GM12891 (cell line): ENCODE results near the gene NEK3. TPM values are rescaled to one million over a fixed set of nuclear protein-coding genes. Genes with fewer than 3 reads are reported as not detected.
A peak's percentile ranks its signal among the peaks of the same experiment; 100 is the strongest.
"Not testable (repeated sequence)": the region's sequence is repeated elsewhere in the genome, so short reads cannot be mapped to it uniquely, and the experiment has no call there.

ENCODE experiments used
- DNase-seq: peaks from one replicate; pipeline ENCODE4 v3.0.0; 2011; ENCODE audit warnings: low spot score; ENCODE audit not compliant: insufficient read length
- FAIRE-seq: peaks from 2 replicates; lab custom pipeline; 2011; peaks lifted over from hg19 to GRCh38; lab: Jason Lieb, UNC
- PAX5 ChIP-seq: IDR thresholded peaks from 2 replicates; pipeline ENCODE4 v1.6.1; 2011; ENCODE audit warnings: low read length, moderate library complexity, mild to moderate bottlenecking; ENCODE audit not compliant: insufficient read depth, severe bottlenecking
- POLR2A ChIP-seq: IDR thresholded peaks from 2 replicates; pipeline ENCODE4 v1.6.1; 2011; ENCODE audit warnings: low read depth, low read length, control low read depth
- POLR2AphosphoS5 ChIP-seq: IDR thresholded peaks from 2 replicates; pipeline ENCODE4 v1.6.1; 2011; ENCODE audit warnings: low read depth, low read length, control low read depth
- POU2F2 ChIP-seq: IDR thresholded peaks from 2 replicates; pipeline ENCODE4 v1.6.1; 2011; ENCODE audit warnings: low read depth, mild to moderate bottlenecking, control low read depth, low read length, moderate library complexity
- SPI1 ChIP-seq: IDR thresholded peaks from 2 replicates; pipeline ENCODE4 v1.6.1; 2011; ENCODE audit warnings: low read depth, low read length, control low read depth
- TAF1 ChIP-seq: IDR thresholded peaks from 2 replicates; pipeline ENCODE4 v1.6.1; 2011; ENCODE audit warnings: low read depth, low read length, control low read depth
- polyA plus RNA-seq: library from polyadenylated mRNA; unstranded; fragments of >200 nt; gene quantifications from one replicate; pipeline ENCODE4 v1.2.1, GENCODE V29; 2012; ENCODE audit warnings: low read depth, missing spikeins, inconsistent platforms; ENCODE audit not compliant: missing spikeins

The NEK3 gene
- 2.6 TPM for polyA plus RNA-seq

GRCh38 chr13:52159159-52159982, at the start of gene NEK3:
Gene NEK3, minus strand, starts transcription at chr13:52159597. Its CDS starts 3,406 bp downstream, at chr13:52156191.
- no peak for TF ChIP-seq POLR2AphosphoS5
- 0 out of 2 replicates have a peak, but pooled peaks have one; percentile 26 for TF ChIP-seq POU2F2
- no peak for TF ChIP-seq SPI1
- no peak for TF ChIP-seq POLR2A
- TF ChIP-seq PAX5, result no peak
- no peak for TF ChIP-seq TAF1
- FAIRE-seq (peak; percentile 59), DNase-seq (peak; percentile 53)

GRCh38 chr13:52208384-52208783, 49.0 kb upstream of the NEK3 start:
- not testable (repeated sequence) for DNase-seq

GRCh38 chr13:52207896-52208295, 48.5 kb upstream of the NEK3 start:
- FAIRE-seq, DNase-seq: not testable (repeated sequence)

More at GRCh38 chr13:52208384-52208783, 49.0 kb upstream of the NEK3 start:
- not testable (repeated sequence) for FAIRE-seq

- FAIRE-seq, DNase-seq: not testable (repeated sequence)
These were observed 47.9 kb upstream of the NEK3 start for GRCh38 chr13:52207337-52207736.

GRCh38 chr13:52204546-52204945, 45.1 kb upstream of the NEK3 start:
- not testable (repeated sequence) for DNase-seq, FAIRE-seq

GRCh38 chr13:52203864-52204263, 44.5 kb upstream of the NEK3 start:
- FAIRE-seq, DNase-seq: not testable (repeated sequence)

- not testable (repeated sequence) for DNase-seq, FAIRE-seq
These were observed 43.1 kb upstream of the NEK3 start for GRCh38 chr13:52202506-52202905.

GRCh38 chr13:52201439-52202193, 42.2 kb upstream of the NEK3 start:
- FAIRE-seq, DNase-seq: not testable (repeated sequence)

GRCh38 chr13:52195401-52195837, 36.0 kb upstream of the NEK3 start:
- TF ChIP-seq PAX5, result no peak
- no peak for TF ChIP-seq POLR2AphosphoS5
- TF ChIP-seq POU2F2, result no peak
- TF ChIP-seq POLR2A, result no peak
- TF ChIP-seq TAF1, result no peak
- TF ChIP-seq SPI1, result no peak
- peak; percentile 44 for DNase-seq
- peak; percentile 28 for FAIRE-seq

GRCh38 chr13:52194184-52194868, 34.9 kb upstream of the NEK3 start:
- FAIRE-seq, result peak; percentile 93
- TF ChIP-seq PAX5 (no peak), SPI1 (no peak), POLR2AphosphoS5 (peak; percentile 91), TAF1 (peak; percentile 94), POLR2A (peak; percentile 94), POU2F2 (peak; percentile 90)
- DNase-seq, result peak; percentile 63

- peak; percentile 66 for FAIRE-seq
- DNase-seq, result not testable (repeated sequence)
These were observed 34.3 kb upstream of the NEK3 start for GRCh38 chr13:52193587-52194183.

- DNase-seq, result not testable (repeated sequence)
- peak; percentile 51 for FAIRE-seq
These were observed 28.2 kb upstream of the NEK3 start for GRCh38 chr13:52187424-52188187.
